Lower lobe of right lung (tissue), 2 donors: ENCODE measurements around the gene FIGLA. TPM values are rescaled to one million over a fixed set of nuclear protein-coding genes. Genes with fewer than 3 reads are reported as not detected.
A peak's percentile ranks its signal among the peaks of the same experiment; 100 is the strongest.

ENCODE experiments used
- ATAC-seq, 2 donors: fragments of 200-7000 bp; cut with Tn5 transposase; one replicate each; pipeline ENCODE4 v1.9.1; 2020 to 2022; ENCODE audit warnings: mild to moderate bottlenecking in 2 of 2, moderate library complexity in 2 of 2
- DNase-seq: peaks from one replicate; pipeline ENCODE4 v3.0.0-alpha.2; 2020
- H3K27ac ChIP-seq: fragments of 200-600 bp; one replicate; pipeline ENCODE4 v1.8.0; 2022
- H3K27me3 ChIP-seq: fragments of 200-600 bp; one replicate; pipeline ENCODE4 v1.8.0; 2022; ENCODE audit warnings: low read depth
- H3K36me3 ChIP-seq: fragments of 200-600 bp; one replicate; pipeline ENCODE4 v1.8.0; 2022; ENCODE audit warnings: mild to moderate bottlenecking
- H3K4me1 ChIP-seq: fragments of 200-600 bp; one replicate; pipeline ENCODE4 v1.8.0; 2022
- H3K4me3 ChIP-seq: fragments of 200-600 bp; one replicate; pipeline ENCODE4 v1.8.0; 2022; ENCODE audit warnings: mild to moderate bottlenecking
- H3K9me3 ChIP-seq: fragments of 200-600 bp; one replicate; pipeline ENCODE4 v1.8.0; 2022
- intact Hi-C: fragments of 100-400 bp; cut with DNase I; formaldehyde crosslinking; loops from one replicate; pipeline ENCODE4 v1.11.0; 2022
- total RNA-seq: library from RNA; stranded (reverse); fragmentation: NEBNext Ultra II Directional; extraction: Animal tissue kit (Norgen Biotek cat#: 25700); gene quantifications from one replicate; pipeline ENCODE4 v1.2.1, GENCODE V29; 2021
- TF ChIP-seq, protein P1 (sequence below): fragments of 200-600 bp; IDR thresholded peaks from one replicate; pipeline ENCODE4 v1.8.0; 2022; ENCODE audit warnings: antibody characterized with exemption, mild to moderate bottlenecking
- donor health status: DM: no; HTN: yes; CAD: no; lungs with severe emphysema.

The FIGLA gene
- total RNA-seq, 1 donor from 2014 or later = not detected

DNA sequence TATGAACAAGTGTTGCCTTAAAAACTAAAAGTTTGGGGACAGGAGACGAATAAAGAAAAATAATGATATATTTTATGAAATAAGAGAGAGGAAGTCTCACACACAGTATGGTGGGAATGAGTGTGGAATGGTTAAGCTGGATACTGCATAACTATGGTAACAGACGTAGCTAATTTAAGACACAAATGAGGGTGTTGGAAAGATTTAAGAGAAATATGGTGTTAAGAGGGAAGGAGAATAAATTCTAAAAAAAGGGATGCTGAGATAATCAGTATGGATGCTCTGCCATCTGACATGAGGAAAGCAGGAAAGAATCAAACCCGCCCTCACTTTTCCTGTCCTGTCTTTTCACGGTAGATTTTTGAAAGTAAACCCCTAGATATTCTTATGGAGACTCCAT lies 33.1 kb downstream of the FIGLA start:
- H3K4me3 ChIP-seq = no peak overlapping the region
- no peaks in the 10 kb centered on the region for H3K4me1 ChIP-seq
- no peak for DNase-seq
- H3K27me3 ChIP-seq = peaks cover 30% of the 10 kb centered on the region
- ATAC-seq = no peak
- intact Hi-C loops = no loop called here
- H3K36me3 ChIP-seq = no peaks in the 10 kb centered on the region
- H3K9me3 ChIP-seq = no peaks in the 10 kb centered on the region
- H3K27ac ChIP-seq = no peak overlapping the region
- TF ChIP-seq, protein P1, sequence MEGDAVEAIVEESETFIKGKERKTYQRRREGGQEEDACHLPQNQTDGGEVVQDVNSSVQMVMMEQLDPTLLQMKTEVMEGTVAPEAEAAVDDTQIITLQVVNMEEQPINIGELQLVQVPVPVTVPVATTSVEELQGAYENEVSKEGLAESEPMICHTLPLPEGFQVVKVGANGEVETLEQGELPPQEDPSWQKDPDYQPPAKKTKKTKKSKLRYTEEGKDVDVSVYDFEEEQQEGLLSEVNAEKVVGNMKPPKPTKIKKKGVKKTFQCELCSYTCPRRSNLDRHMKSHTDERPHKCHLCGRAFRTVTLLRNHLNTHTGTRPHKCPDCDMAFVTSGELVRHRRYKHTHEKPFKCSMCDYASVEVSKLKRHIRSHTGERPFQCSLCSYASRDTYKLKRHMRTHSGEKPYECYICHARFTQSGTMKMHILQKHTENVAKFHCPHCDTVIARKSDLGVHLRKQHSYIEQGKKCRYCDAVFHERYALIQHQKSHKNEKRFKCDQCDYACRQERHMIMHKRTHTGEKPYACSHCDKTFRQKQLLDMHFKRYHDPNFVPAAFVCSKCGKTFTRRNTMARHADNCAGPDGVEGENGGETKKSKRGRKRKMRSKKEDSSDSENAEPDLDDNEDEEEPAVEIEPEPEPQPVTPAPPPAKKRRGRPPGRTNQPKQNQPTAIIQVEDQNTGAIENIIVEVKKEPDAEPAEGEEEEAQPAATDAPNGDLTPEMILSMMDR = no peak

DNA sequence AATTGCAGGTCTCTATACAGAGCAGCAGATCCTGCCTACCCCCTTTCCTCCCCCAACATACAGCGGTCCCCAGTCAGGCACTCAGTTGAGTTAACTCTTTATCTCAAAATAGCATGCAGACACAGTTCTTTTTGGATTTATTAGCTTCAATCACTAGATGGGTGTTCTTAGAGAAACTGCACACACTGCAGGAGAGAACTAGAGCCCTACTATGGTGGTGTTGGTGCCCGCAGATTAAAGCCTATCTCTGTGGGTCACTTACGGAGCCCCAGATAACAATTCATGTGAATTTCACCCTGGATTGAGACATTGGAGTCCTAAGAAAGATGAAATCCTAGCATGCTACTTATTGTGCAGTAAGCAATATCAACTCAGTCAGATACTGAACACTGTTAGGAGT lies 34.3 kb downstream of the FIGLA start:
- intact Hi-C loops = no loop called here
- H3K36me3 ChIP-seq = no peaks in the 10 kb centered on the region
- H3K4me3 ChIP-seq = no peak overlapping the region
- H3K27me3 ChIP-seq = peaks cover 30% of the 10 kb centered on the region
- no peaks in the 10 kb centered on the region for H3K9me3 ChIP-seq
- no peak for DNase-seq
- no peak for ATAC-seq
- H3K4me1 ChIP-seq = no peaks in the 10 kb centered on the region
- TF ChIP-seq, protein P1 = no peak
- no peak overlapping the region for H3K27ac ChIP-seq

- H3K4me3 ChIP-seq = no peak overlapping the region
- ATAC-seq (peak in 1 of 2 donors; percentile 64), DNase-seq (no peak)
- intact Hi-C loops = no loop called here
- peaks cover 27% of the 10 kb centered on the region for H3K27me3 ChIP-seq
- H3K27ac ChIP-seq = no peak overlapping the region
- no peaks in the 10 kb centered on the region for H3K9me3 ChIP-seq
- H3K4me1 ChIP-seq = no peaks in the 10 kb centered on the region
- TF ChIP-seq, protein P1 = no peak
- no peaks in the 10 kb centered on the region for H3K36me3 ChIP-seq
Observed at GRCh38 chr2:70753902-70754301, 36.5 kb downstream of the FIGLA start.

- TF ChIP-seq, protein P1 = no peak
- H3K4me3 ChIP-seq = no peak overlapping the region
- H3K4me1 ChIP-seq = no peaks in the 10 kb centered on the region
- DNase-seq (no peak), ATAC-seq (no peak)
- intact Hi-C loops = no loop called here
- H3K27ac ChIP-seq = no peak overlapping the region
- no peaks in the 10 kb centered on the region for H3K9me3 ChIP-seq
- H3K27me3 ChIP-seq = peaks cover 18% of the 10 kb centered on the region
- no peaks in the 10 kb centered on the region for H3K36me3 ChIP-seq
Observed at GRCh38 chr2:70753031-70753430, 37.4 kb downstream of the FIGLA start.

DNA sequence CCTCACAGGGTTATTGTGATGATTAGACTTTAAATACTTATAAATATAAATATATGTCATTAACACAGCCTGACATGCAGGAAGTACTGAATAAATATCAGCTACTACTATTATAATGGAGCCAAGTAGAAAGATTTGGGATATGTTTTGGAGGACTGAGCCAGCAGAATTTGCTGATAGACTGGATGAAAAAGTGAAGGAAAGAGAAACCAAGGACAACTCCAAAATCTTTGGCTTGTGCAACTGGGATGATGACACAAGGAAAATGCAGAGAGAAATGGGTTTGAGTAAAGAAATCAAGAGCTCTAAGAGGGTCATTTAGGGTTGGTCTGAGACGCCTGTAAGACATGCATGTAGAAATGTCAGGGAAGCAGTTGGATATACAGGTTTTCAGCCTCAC lies 38.0 kb downstream of the FIGLA start:
- DNase-seq = no peak
- intact Hi-C loops = no loop called here
- Histone ChIP-seq H3K27ac (no peak overlapping the region), H3K4me1 (no peaks in the 10 kb centered on the region), H3K27me3 (peaks cover 17% of the 10 kb centered on the region), H3K9me3 (no peaks in the 10 kb centered on the region), H3K36me3 (no peaks in the 10 kb centered on the region), H3K4me3 (no peak overlapping the region)
- TF ChIP-seq, protein P1 = no peak
- ATAC-seq = no peak

- Histone ChIP-seq H3K4me1 (no peaks in the 10 kb centered on the region), H3K9me3 (no peaks in the 10 kb centered on the region), H3K27me3 (peaks cover 12% of the 10 kb centered on the region), H3K27ac (no peak overlapping the region), H3K4me3 (no peak overlapping the region), H3K36me3 (no peaks in the 10 kb centered on the region)
- no peak for DNase-seq
- intact Hi-C loops = no loop called here
- TF ChIP-seq, protein P1 = no peak
- no peak for ATAC-seq
Observed at GRCh38 chr2:70751881-70752280, 38.6 kb downstream of the FIGLA start.
